Measurements from ENCODE around the gene ATF4.

DNA sequence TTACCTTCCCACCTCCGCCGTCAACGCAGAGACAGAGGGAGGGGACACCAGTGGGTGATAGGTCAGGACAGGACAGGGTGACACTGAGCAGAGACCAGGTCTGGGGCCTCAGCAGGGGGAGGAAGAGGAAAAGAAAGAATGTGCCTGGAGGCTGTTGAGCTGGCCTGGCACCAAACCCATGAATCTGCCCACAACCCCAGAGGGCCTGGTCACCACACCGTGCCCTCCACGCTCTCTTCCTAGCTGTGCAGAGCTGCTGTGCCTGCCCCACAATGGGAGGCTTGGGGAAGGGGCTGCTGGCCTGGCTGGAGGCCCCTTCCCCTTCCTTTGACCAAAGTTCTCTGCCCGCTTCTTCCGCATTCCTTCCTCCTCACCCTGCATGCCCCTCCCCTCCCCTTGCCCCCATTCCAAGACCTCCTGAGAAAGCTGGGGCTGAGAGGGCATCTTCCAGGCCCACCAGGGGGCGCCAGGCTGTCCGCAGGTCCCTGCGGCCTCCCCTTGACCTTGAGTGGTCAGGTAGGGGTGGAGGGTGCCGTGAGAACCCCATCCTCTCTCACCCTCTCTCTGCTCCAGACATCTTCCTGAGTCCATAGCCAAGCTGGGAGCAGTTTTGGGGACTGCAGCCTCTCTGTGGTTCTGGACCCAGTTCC, 39.2 kb downstream of the ATF4 start:
- no peak for TF ChIP-seq POLR2A (IDR thresholded peaks at IDR 0.05)
- TF ChIP-seq, protein P1, sequence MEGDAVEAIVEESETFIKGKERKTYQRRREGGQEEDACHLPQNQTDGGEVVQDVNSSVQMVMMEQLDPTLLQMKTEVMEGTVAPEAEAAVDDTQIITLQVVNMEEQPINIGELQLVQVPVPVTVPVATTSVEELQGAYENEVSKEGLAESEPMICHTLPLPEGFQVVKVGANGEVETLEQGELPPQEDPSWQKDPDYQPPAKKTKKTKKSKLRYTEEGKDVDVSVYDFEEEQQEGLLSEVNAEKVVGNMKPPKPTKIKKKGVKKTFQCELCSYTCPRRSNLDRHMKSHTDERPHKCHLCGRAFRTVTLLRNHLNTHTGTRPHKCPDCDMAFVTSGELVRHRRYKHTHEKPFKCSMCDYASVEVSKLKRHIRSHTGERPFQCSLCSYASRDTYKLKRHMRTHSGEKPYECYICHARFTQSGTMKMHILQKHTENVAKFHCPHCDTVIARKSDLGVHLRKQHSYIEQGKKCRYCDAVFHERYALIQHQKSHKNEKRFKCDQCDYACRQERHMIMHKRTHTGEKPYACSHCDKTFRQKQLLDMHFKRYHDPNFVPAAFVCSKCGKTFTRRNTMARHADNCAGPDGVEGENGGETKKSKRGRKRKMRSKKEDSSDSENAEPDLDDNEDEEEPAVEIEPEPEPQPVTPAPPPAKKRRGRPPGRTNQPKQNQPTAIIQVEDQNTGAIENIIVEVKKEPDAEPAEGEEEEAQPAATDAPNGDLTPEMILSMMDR (IDR thresholded peaks at IDR 0.05), result peak in 3 of 6 experiments; percentile 16 to 23 (median 23)
- no peak for TF ChIP-seq POLR2AphosphoS5 (IDR thresholded peaks at IDR 0.05)
- no peak for TF ChIP-seq EP300 (IDR thresholded peaks at IDR 0.05)
